ENCODE results near the gene GPATCH2. TPM values are rescaled to one million over a fixed set of nuclear protein-coding genes. Genes with fewer than 3 reads are reported as not detected.

Gene GPATCH2
- polyA plus RNA-seq, 1 of the 3 experiments (the other 2 are of a cell fraction): 4.2 TPM

DNA sequence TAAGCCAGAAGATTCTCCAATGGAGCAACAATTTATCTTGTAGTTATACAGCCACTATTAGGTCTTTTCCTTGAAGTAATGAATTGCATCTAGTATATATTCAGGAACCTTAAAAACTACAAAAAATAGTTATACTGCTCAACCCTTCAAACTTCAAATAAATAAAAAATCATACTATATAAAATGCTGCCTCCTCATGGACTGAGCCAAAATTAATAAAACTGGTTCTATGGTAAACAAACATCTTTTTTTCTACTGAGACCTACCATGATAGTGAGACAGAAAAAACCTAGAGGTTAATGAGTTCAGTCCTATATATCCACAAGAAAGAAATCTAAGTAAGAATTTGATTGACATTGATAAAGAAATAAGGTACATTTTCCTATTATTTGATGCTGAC, 67.7 kb downstream of the GPATCH2 start:
- Histone ChIP-seq H3K4me1 (ENCODE audit: control insufficient read depth in 1 of 2, insufficient read depth in 2 of 2, low read depth in 1 of 2, low read length in 1 of 2) (peaks cover 4 to 6% of the 10 kb centered on the region in 2 experiments; a peak in 1 of 4 replicates), H3F3A (replicated peaks; ENCODE audit: insufficient read depth) (peaks cover 9% of the 10 kb centered on the region), H2AFZ (ENCODE audit: low read depth) (no peak overlapping the region), H3K27ac (ENCODE audit: low read depth in 2 of 2, low read length in 1 of 2) (peak overlapping the region; percentile 63 to 81; a peak in 3 of 4 replicates), H3K4me3 (ENCODE audit: low read depth in 2 of 2, low read length in 1 of 2) (no peak overlapping the region), H3K4me2 (peak overlapping the region; percentile 21; the same call in 1 of the 2 replicates), H3K36me3 (replicated peaks in 1 of 2; ENCODE audit: control insufficient read depth in 1 of 2, insufficient read depth in 2 of 2, low read length in 1 of 2) (peaks cover 0 to 3% of the 10 kb centered on the region in 2 experiments), H3K9me2 (no peaks in the 10 kb centered on the region), H4K20me1 (ENCODE audit: insufficient read depth) (no peaks in the 10 kb centered on the region), H3K9ac (no peak overlapping the region), H3K79me2 (ENCODE audit: insufficient read depth) (peaks cover 5% of the 10 kb centered on the region; the same call in 1 of the 2 replicates), H3K27me3 (ENCODE audit: insufficient read depth) (no peaks in the 10 kb centered on the region), H3K9me3 (no peaks in the 10 kb centered on the region)
- no peak for DNase-seq
- ChIA-PET POLR2A (no interaction called here), CTCF (interaction anchor here (1.2 kb wide), 2 partner anchors 126 to 813 kb away, joined by 4 read pairs; no protein-coding TSS in a partner anchor)
- TF ChIP-seq MXI1 (IDR thresholded peaks at IDR 0.05; ENCODE audit: low read depth, low read length): no peak
- TF ChIP-seq FOXM1 (IDR thresholded peaks at IDR 0.05; ENCODE audit: low read depth): no peak
- TF ChIP-seq NRF1 (IDR thresholded peaks at IDR 0.05; ENCODE audit: low read depth, low read length): no peak
- no peak for TF ChIP-seq YY1 (IDR thresholded peaks at IDR 0.05; ENCODE audit: low read depth)
- TF ChIP-seq, protein P1, sequence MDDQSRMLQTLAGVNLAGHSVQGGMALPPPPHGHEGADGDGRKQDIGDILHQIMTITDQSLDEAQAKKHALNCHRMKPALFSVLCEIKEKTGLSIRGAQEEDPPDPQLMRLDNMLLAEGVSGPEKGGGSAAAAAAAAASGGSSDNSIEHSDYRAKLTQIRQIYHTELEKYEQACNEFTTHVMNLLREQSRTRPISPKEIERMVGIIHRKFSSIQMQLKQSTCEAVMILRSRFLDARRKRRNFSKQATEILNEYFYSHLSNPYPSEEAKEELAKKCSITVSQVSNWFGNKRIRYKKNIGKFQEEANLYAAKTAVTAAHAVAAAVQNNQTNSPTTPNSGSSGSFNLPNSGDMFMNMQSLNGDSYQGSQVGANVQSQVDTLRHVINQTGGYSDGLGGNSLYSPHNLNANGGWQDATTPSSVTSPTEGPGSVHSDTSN (IDR thresholded peaks at IDR 0.05): no peak
- no peak for TF ChIP-seq GATA2 (CRISPR knock-in tag; IDR thresholded peaks at IDR 0.05)
- no peak for TF ChIP-seq JUND (IDR thresholded peaks at IDR 0.05)
- no peak for TF ChIP-seq ELF1 (IDR thresholded peaks at IDR 0.05)
- TF ChIP-seq SIN3A (IDR thresholded peaks at IDR 0.05; ENCODE audit: borderline replicate concordance, low read depth, low read length): no peak
- TF ChIP-seq, protein P2, sequence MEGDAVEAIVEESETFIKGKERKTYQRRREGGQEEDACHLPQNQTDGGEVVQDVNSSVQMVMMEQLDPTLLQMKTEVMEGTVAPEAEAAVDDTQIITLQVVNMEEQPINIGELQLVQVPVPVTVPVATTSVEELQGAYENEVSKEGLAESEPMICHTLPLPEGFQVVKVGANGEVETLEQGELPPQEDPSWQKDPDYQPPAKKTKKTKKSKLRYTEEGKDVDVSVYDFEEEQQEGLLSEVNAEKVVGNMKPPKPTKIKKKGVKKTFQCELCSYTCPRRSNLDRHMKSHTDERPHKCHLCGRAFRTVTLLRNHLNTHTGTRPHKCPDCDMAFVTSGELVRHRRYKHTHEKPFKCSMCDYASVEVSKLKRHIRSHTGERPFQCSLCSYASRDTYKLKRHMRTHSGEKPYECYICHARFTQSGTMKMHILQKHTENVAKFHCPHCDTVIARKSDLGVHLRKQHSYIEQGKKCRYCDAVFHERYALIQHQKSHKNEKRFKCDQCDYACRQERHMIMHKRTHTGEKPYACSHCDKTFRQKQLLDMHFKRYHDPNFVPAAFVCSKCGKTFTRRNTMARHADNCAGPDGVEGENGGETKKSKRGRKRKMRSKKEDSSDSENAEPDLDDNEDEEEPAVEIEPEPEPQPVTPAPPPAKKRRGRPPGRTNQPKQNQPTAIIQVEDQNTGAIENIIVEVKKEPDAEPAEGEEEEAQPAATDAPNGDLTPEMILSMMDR (IDR thresholded peaks at IDR 0.05): no peak; the same call in 1 of the 2 replicates
- no peak for TF ChIP-seq TAF1 (IDR thresholded peaks at IDR 0.05; ENCODE audit: borderline replicate concordance, low read depth, low read length)
- TF ChIP-seq TCF12 (IDR thresholded peaks at IDR 0.05): no peak

DNA sequence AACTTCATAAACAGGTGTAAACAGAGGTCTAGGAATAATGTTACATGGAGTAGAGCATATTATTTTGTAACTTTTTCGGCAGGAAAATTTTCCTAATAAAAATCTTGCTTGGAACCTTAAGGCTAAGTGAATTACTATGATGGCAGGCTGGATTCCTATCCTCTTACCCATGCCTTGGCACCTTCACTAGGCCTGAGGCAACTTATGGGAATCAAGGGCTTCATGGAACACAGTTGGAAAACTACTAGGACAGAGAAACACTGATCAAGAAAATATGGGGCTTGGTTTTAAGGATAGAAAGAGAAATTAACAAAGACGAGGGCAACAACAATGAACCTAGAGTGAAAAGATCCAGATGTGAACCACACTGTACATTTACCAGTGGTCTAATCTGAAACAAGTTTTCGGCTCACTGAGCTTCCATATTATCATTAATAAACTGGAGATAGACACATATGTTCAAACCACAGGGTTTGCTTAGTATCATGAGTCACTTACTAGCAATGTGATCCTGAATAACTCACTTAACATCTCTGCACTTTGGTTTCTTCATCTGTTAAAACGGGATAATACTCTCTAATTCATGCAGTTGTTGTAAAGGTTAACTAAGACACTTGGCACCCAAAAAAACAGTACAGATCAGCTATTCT, 68.5 kb downstream of the GPATCH2 start:
- ChIA-PET POLR2A (no interaction called here), CTCF (interaction anchor here (1.2 kb wide), 1 partner anchor 813 kb away, joined by 4 read pairs; no protein-coding TSS in a partner anchor)
- 34% methylated on average over 4 of the region's 4 CpGs for WGBS (ENCODE audit: low lambda C conversion rate)

More for the DNA sequence above, 68.5 kb downstream of the GPATCH2 start:
- no peak for DNase-seq
- TF ChIP-seq, protein P1 (IDR thresholded peaks at IDR 0.05): peak; percentile 43
- TF ChIP-seq MXI1 (IDR thresholded peaks at IDR 0.05; ENCODE audit: low read depth, low read length) (no peak), GATA2 (CRISPR knock-in tag; IDR thresholded peaks at IDR 0.05) (no peak), EP300 (IDR thresholded peaks at IDR 0.05; ENCODE audit: borderline replicate concordance in 1 of 2, low read depth in 1 of 2, low read length in 1 of 2) (peak; percentile 13 to 46; a peak in 1 of 4 replicates), TEAD4 (IDR thresholded peaks at IDR 0.05; ENCODE audit: borderline replicate concordance, insufficient read depth) (peak; percentile 73), TCF12 (IDR thresholded peaks at IDR 0.05) (peak; percentile 91), JUND (IDR thresholded peaks at IDR 0.05) (peak; percentile 88), RCOR1 (IDR thresholded peaks at IDR 0.05; ENCODE audit: low read length) (no peak), FOSL2 (IDR thresholded peaks at IDR 0.05; ENCODE audit: borderline replicate concordance, low read depth) (peak; percentile 84), RXRA (IDR thresholded peaks at IDR 0.05; ENCODE audit: borderline replicate concordance, low read depth) (no peak), NFIC (IDR thresholded peaks at IDR 0.05; ENCODE audit: borderline replicate concordance) (no peak; the same call in none of the 2 replicates)
- TF ChIP-seq, protein P3, sequence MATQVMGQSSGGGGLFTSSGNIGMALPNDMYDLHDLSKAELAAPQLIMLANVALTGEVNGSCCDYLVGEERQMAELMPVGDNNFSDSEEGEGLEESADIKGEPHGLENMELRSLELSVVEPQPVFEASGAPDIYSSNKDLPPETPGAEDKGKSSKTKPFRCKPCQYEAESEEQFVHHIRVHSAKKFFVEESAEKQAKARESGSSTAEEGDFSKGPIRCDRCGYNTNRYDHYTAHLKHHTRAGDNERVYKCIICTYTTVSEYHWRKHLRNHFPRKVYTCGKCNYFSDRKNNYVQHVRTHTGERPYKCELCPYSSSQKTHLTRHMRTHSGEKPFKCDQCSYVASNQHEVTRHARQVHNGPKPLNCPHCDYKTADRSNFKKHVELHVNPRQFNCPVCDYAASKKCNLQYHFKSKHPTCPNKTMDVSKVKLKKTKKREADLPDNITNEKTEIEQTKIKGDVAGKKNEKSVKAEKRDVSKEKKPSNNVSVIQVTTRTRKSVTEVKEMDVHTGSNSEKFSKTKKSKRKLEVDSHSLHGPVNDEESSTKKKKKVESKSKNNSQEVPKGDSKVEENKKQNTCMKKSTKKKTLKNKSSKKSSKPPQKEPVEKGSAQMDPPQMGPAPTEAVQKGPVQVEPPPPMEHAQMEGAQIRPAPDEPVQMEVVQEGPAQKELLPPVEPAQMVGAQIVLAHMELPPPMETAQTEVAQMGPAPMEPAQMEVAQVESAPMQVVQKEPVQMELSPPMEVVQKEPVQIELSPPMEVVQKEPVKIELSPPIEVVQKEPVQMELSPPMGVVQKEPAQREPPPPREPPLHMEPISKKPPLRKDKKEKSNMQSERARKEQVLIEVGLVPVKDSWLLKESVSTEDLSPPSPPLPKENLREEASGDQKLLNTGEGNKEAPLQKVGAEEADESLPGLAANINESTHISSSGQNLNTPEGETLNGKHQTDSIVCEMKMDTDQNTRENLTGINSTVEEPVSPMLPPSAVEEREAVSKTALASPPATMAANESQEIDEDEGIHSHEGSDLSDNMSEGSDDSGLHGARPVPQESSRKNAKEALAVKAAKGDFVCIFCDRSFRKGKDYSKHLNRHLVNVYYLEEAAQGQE (IDR thresholded peaks at IDR 0.05; ENCODE audit: low read depth, low read length): no peak
- H3K4me1 ChIP-seq (ENCODE audit: control insufficient read depth in 1 of 2, insufficient read depth in 2 of 2, low read depth in 1 of 2, low read length in 1 of 2): peaks cover 4 to 6% of the 10 kb centered on the region in 2 experiments; a peak in 1 of 4 replicates
- peak overlapping the region; percentile 21; the same call in 1 of the 2 replicates for H3K4me2 ChIP-seq
- peak overlapping the region; percentile 63 to 81 for H3K27ac ChIP-seq (ENCODE audit: low read depth in 2 of 2, low read length in 1 of 2)
- no peaks in the 10 kb centered on the region for H3K9me3 ChIP-seq
- H2AFZ ChIP-seq (ENCODE audit: low read depth): no peak overlapping the region
- peaks cover 0 to 3% of the 10 kb centered on the region in 2 experiments for H3K36me3 ChIP-seq (replicated peaks in 1 of 2; ENCODE audit: control insufficient read depth in 1 of 2, insufficient read depth in 2 of 2, low read length in 1 of 2)
- H4K20me1 ChIP-seq (ENCODE audit: insufficient read depth): no peaks in the 10 kb centered on the region
- H3K4me3 ChIP-seq (ENCODE audit: low read depth in 2 of 2, low read length in 1 of 2): peak overlapping the region in 1 of 2 experiments; percentile 4; a peak in 1 of 4 replicates
- H3F3A ChIP-seq (replicated peaks; ENCODE audit: insufficient read depth): peaks cover 9% of the 10 kb centered on the region
- H3K27me3 ChIP-seq (ENCODE audit: insufficient read depth): no peaks in the 10 kb centered on the region
- peaks cover 5% of the 10 kb centered on the region; the same call in 1 of the 2 replicates for H3K79me2 ChIP-seq (ENCODE audit: insufficient read depth)
- H3K9ac ChIP-seq: no peak overlapping the region
- no peaks in the 10 kb centered on the region for H3K9me2 ChIP-seq
